ENCODE results near the gene RPL36A. TPM values are rescaled to one million over a fixed set of nuclear protein-coding genes. Genes with fewer than 3 reads are reported as not detected.

Gene RPL36A
- total RNA-seq, 1 experiment from 2014 or later: 2,368 TPM

- in situ Hi-C loops (cut with HindIII; ENCODE audit: low pct_unique_long_range_greater_than_20kb, low sequenced_read_pairs): no loop called here
- DNase-seq (ENCODE audit: low read depth, low spot score): no peak
These were observed 4.8 kb upstream of the RPL36A start, which contains the start of gene BTK for GRCh38 chrX:101385795-101386541. TSS of gene BTK (minus strand) at chrX:101386191. CDS start at chrX:101375284, 10,907 bp downstream.

DNA sequence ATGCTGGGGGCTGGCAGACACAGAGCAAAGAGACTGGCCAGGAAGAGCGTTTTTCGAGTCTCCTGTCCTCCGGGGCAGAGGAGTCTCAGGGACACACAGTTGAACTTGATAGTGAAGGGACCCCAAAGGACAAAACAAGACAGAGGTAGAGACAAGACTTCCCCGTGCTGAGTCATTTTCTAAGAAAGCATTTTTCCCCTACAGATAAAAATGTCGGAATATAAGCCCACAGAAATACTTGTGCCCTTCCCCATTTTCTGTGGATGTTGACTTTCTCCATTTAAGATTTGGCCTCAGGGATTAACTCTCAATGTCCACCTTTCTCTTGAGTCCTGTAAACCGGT, 4.3 kb upstream of the RPL36A start:
- DNase-seq (ENCODE audit: low read depth, low spot score): no peak
- in situ Hi-C loops (cut with HindIII; ENCODE audit: low pct_unique_long_range_greater_than_20kb, low sequenced_read_pairs): no loop called here

GRCh38 chrX:101388604-101389003, 2.2 kb upstream of the RPL36A start:
- in situ Hi-C loops (cut with HindIII; ENCODE audit: low pct_unique_long_range_greater_than_20kb, low sequenced_read_pairs): no loop called here
- no peak for DNase-seq (ENCODE audit: low read depth, low spot score)

GRCh38 chrX:101391831-101392230, 1.0 kb downstream of the RPL36A start:
- DNase-seq (ENCODE audit: low read depth, low spot score): no peak
- in situ Hi-C loops (cut with HindIII; ENCODE audit: low pct_unique_long_range_greater_than_20kb, low sequenced_read_pairs): no loop called here

GRCh38 chrX:101393530-101394305, 2.9 kb downstream of the RPL36A start:
- DNase-seq (ENCODE audit: low read depth, low spot score): no peak
- in situ Hi-C loops (cut with HindIII; ENCODE audit: low pct_unique_long_range_greater_than_20kb, low sequenced_read_pairs): no loop called here

DNA sequence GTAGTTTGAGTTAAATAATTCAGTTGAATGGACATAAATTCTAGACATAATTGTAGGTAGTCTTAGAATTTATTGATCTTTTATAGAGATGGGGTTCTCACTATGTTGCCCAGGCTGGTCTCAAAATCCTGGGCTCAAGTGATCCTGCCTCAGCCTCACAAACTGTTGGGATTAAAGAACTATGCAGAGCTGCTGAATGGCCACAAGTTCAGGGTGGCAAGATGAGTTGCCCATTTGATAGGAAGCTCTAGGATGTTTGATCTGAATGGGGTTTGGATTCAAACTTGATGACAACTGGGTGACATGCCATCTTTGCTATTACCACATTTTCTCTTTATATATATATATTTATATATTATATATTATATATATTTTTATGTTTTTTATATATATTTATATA, 3.6 kb downstream of the RPL36A start:
- no peak for DNase-seq (ENCODE audit: low read depth, low spot score)
- in situ Hi-C loops (cut with HindIII; ENCODE audit: low pct_unique_long_range_greater_than_20kb, low sequenced_read_pairs): no loop called here

- in situ Hi-C loops (cut with HindIII; ENCODE audit: low pct_unique_long_range_greater_than_20kb, low sequenced_read_pairs): no loop called here
- peak; percentile 41 for DNase-seq (ENCODE audit: low read depth, low spot score)
These were observed 5.0 kb downstream of the RPL36A start for GRCh38 chrX:101395789-101396188.

DNA sequence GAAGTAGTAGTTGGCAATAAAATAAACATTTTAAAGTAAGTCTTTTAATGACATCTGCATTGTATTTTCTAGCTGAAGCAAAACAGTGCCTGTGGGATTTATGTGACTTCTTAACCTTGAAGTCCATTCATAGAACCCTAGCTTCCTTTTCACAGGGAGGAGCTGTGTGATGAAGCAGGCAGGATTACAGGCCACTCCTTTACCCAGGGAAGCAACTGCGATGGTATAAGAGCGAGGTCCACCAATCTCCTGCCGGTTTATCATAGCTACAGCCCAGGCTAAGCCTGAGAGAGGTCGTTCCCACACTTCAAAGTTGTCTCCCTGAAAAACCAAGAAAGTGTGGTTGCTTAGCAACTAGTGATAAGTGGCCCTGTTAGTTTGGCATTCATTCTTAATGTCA, 7.0 kb downstream of the RPL36A start:
- DNase-seq (ENCODE audit: low read depth, low spot score): no peak
- in situ Hi-C loops (cut with HindIII; ENCODE audit: low pct_unique_long_range_greater_than_20kb, low sequenced_read_pairs): no loop called here

- no peak for DNase-seq (ENCODE audit: low read depth, low spot score)
- in situ Hi-C loops (cut with HindIII; ENCODE audit: low pct_unique_long_range_greater_than_20kb, low sequenced_read_pairs): no loop called here
These were observed 7.9 kb downstream of the RPL36A start for GRCh38 chrX:101398694-101399093.

DNA sequence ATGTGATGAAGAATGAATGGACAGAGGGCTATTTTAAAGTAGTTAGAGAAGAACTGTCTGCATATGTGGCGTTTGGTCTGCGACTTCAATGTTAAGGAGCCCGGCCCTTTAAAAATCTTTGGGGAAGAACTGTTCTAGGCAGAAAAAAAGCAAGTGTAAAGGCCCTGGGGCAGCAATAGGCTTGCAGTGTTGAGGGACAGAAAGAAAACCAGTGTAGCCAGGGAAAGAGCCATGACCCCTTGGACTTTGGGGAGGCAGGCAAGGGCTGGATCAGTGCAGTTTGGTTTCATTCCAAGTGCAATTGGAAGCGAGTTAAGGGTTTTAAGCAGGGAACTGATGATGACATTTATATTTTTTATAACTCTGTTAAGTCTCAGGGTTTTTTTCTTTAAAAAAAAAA, 9.0 kb downstream of the RPL36A start:
- DNase-seq (ENCODE audit: low read depth, low spot score): no peak
- in situ Hi-C loops (cut with HindIII; ENCODE audit: low pct_unique_long_range_greater_than_20kb, low sequenced_read_pairs): no loop called here

DNA sequence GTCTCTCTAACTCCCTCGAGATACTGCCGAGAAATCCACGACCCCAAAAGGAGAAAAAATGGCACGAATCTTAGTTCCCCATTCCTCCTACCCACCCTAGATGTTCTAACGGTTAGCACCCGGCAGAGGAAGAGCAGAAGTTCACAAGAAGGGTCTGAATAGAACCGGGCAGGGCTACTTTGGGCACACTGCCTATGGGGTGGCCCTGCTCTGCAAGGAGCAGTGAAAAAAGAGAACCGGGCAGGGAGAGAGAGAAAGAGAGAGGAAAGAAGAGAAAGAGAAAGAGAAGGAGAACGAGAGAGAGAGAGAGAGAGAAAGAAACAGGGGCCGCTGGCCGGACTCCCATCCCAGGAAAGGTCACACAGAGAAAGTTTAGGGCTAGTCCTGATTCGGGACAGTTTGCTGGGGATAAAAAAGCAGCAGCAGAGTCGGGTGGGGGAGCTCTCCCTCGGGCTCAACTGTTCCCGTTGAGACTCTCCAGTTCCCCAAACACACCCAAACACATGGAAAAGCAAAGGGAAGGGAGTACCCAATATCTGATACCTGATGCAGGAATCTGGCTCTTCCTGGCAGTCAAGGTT, 16.4 kb downstream of the RPL36A start:
- DNase-seq (ENCODE audit: low read depth, low spot score): no peak
- in situ Hi-C loops (cut with HindIII; ENCODE audit: low pct_unique_long_range_greater_than_20kb, low sequenced_read_pairs): no loop called here

GRCh38 chrX:101407748-101408531, 17.1 kb downstream of the RPL36A start, which contains the start of the genes GLA and HNRNPH2:
TSS of gene GLA (minus strand) at chrX:101407925. CDS start at chrX:101407903, 22 bp downstream.
TSS of gene HNRNPH2 (plus strand) at chrX:101408222. CDS start at chrX:101411989, 3,767 bp downstream.
- in situ Hi-C loops (cut with HindIII; ENCODE audit: low pct_unique_long_range_greater_than_20kb, low sequenced_read_pairs): no loop called here
- DNase-seq (ENCODE audit: low read depth, low spot score): peak; percentile 98

DNA sequence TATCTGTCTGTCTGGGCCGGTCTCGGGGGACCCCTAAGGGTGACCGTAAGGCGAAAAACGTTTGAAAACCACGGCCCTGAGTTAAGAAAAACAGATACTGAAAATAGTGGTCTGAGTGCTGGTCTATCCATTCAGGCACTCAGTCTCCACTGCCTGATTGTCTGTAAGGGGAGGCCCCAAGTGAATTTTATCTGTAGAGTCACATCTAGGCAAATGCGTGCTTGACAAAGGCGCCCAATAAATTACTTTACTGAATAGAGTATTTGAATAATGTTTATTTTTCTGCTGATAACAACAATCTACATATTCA, 17.7 kb downstream of the RPL36A start:
- in situ Hi-C loops (cut with HindIII; ENCODE audit: low pct_unique_long_range_greater_than_20kb, low sequenced_read_pairs): no loop called here
- DNase-seq (ENCODE audit: low read depth, low spot score): no peak

- in situ Hi-C loops (cut with HindIII; ENCODE audit: low pct_unique_long_range_greater_than_20kb, low sequenced_read_pairs): no loop called here
- DNase-seq (ENCODE audit: low read depth, low spot score): peak; percentile 42
These were observed 18.2 kb downstream of the RPL36A start for GRCh38 chrX:101409043-101409442.

DNA sequence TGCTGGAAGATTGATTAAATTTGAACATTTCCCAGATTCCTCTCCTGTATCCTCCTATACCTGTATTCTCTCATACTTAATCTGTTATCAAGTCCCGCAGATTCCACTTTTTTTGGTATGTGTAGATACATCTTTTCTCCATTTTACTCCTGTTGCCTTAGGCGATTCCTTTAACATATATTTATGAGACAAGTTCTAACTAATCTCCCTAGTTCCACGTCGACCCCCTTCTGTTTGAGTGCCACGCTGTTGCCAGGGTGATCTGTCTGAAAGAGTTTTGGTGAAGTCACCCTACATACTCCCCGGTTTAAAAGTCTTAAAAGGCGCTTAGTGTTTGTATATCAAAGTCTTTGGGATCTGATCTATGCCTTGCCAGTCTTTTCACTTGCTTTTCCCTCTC, 19.6 kb downstream of the RPL36A start:
- no peak for DNase-seq (ENCODE audit: low read depth, low spot score)
- in situ Hi-C loops (cut with HindIII; ENCODE audit: low pct_unique_long_range_greater_than_20kb, low sequenced_read_pairs): no loop called here

DNA sequence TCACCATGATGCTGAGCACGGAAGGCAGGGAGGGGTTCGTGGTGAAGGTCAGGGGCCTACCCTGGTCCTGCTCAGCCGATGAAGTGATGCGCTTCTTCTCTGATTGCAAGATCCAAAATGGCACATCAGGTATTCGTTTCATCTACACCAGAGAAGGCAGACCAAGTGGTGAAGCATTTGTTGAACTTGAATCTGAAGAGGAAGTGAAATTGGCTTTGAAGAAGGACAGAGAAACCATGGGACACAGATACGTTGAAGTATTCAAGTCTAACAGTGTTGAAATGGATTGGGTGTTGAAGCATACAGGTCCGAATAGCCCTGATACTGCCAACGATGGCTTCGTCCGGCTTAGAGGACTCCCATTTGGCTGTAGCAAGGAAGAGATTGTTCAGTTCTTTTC, 21.2 kb downstream of the RPL36A start:
- no peak for DNase-seq (ENCODE audit: low read depth, low spot score)
- in situ Hi-C loops (cut with HindIII; ENCODE audit: low pct_unique_long_range_greater_than_20kb, low sequenced_read_pairs): no loop called here

GRCh38 chrX:101415180-101416145, 24.7 kb downstream of the RPL36A start:
- in situ Hi-C loops (cut with HindIII; ENCODE audit: low pct_unique_long_range_greater_than_20kb, low sequenced_read_pairs): no loop called here
- DNase-seq (ENCODE audit: low read depth, low spot score): peak; percentile 75

Measured in SK-MEL-5 (cell line).